GM19238 (cell line): ENCODE data around the gene SCYL1.
A peak's percentile ranks its signal among the peaks of the same experiment; 100 is the strongest.
"Not testable (repeated sequence)": the region's sequence is repeated elsewhere in the genome, so short reads cannot be mapped to it uniquely, and the experiment has no call there.

Source experiments
- DNase-seq: peaks from one replicate; pipeline ENCODE4 v3.0.0; 2011; ENCODE audit warnings: low spot score; ENCODE audit not compliant: insufficient read length

The SCYL1 gene

DNA sequence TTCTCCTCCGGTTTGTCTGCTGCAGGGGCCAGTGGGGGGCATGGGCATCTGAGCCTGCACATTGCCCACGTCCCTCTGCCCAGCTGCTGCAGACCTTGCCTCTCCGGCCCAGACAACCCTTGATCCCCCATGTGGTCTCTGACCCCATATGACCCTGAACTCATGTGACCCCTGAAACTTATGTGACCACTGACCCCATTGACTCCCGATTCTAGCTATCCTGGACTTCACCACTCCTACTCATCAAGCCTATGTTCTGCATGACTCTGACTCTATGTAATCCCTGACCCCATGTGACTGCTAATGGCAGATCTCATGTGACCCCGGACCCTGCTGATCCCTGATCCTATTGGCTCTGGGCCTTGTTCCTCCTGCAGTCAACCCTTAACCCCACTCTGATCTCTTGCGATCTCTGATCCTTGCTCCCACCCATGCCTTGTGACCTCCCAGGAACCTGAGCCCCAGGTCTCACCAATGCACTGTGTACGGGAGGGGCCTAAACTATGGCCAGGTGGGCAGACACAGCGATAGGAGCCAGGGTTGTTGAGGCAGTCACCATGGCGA lies 27.6 kb downstream of the SCYL1 start:
- no peak for DNase-seq

DNA sequence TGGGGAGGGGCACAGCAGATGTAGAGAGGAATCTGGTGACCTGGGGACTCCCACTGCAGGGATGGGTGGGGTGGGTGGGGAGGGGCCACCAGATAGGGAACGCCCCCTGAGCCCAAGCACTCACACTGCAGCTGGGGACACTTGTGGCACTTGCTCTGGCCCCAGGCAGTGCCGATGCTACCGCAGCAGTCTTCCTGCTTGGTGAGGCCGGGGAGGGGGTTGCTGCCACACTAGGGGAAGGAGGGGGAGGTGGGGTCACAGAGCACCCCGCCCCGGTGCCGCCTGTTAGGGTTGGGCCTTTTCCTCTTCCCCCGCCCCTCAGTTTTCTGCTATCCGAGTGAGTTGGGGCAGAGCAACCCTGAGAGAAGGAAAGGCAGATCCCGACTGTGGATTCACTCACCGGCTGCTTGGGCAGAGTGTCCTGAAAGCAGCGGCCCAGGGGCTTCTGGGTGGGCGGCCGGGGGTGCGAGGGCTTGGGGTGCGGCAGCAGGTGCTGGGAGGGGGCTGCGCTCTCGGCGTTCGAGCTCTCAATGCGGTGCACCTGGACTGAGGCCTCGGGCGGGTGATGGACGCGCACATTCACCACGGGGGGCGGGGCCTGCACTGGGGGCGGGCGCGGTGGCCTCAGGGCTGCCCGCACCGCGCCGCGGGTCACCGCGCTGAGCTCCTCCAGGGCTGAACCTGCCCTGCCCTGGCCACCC lies 28.6 kb downstream of the SCYL1 start:
- DNase-seq = no peak

- no peak for DNase-seq
Measured at GRCh38 chr11:65554057-65554818, 29.4 kb downstream of the SCYL1 start.

- no peak for DNase-seq
Measured at GRCh38 chr11:65554842-65555430, 30.1 kb downstream of the SCYL1 start.

GRCh38 chr11:65555693-65556231 lies 30.9 kb downstream of the SCYL1 start:
- no peak for DNase-seq

DNA sequence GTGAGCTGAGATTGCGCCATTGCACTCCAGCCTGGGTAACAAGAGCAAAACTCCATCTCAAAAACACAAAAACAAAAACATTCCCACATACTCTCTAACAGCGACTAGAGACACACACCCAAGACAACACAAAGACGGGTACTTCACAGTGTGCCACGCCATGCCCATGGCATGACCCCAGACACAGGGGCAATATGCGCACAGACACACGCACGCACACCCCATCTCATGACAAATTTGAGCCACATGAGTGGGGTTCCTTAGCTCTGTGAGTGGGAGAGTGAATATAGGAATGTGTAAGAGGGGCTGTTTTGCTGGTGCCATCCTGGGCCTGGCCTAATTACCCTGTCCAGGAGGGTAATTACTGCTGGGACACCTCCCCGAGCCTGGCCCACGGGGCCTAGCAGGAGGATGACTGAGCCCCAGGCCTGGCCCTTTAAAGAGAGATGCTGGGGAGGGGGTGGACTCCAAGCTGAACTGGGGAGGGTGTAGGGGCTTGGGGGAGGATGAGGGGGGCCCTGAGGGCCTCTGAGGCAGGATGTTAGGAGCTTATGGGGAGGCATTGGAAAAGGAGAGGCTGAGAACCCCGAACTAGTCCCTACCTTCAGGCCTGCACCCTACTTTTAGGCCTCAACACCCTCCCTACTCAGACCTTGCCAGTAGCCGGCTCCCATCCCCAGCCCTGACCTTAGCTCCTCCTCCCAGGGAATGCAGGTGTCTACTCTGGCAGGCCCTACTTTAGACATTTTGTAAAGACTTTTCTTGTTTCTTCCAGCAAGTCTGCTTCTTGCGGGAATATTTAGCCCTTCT lies 31.8 kb downstream of the SCYL1 start:
- DNase-seq = no peak

GRCh38 chr11:65557280-65558001 lies 32.6 kb downstream of the SCYL1 start:
- no peak for DNase-seq

- DNase-seq = peak; percentile 73
Measured at GRCh38 chr11:65558002-65558929, 33.4 kb downstream of the SCYL1 start, which contains the start of gene LTBP3. TSS of gene LTBP3 (minus strand) at chr11:65558359. CDS start at chr11:65557959, 400 bp downstream.

DNA sequence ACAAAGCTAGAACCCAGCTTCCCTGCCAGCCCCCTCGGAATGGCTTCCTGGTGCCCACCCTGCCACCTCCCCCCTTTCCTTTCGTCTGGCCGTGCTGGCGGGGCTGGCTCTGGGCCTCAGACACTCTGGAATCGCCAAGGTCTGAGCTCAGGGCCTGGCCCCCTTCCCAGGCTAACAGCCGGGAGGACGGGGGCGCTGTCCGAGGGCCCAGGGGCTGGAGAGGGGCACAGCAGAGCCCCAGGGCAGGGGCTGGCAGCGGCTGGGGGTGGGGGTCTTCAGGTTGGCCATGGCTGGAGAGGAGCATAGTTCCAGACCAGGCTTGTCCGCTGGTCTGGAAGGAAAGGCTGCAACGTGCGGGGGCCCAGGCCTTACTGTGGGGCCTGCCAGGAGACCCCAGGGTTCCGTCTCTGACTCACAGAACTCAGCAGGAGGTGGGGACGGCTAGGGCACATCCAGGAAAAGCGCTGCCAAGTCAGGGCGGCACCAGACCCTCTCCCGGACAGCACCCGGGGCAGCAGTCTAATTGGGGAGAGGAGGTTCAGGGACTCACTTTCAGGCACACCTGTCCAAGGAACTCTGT lies 34.1 kb downstream of the SCYL1 start:
- no peak for DNase-seq

GRCh38 chr11:65559535-65559934 lies 34.7 kb downstream of the SCYL1 start:
- no peak for DNase-seq

DNA sequence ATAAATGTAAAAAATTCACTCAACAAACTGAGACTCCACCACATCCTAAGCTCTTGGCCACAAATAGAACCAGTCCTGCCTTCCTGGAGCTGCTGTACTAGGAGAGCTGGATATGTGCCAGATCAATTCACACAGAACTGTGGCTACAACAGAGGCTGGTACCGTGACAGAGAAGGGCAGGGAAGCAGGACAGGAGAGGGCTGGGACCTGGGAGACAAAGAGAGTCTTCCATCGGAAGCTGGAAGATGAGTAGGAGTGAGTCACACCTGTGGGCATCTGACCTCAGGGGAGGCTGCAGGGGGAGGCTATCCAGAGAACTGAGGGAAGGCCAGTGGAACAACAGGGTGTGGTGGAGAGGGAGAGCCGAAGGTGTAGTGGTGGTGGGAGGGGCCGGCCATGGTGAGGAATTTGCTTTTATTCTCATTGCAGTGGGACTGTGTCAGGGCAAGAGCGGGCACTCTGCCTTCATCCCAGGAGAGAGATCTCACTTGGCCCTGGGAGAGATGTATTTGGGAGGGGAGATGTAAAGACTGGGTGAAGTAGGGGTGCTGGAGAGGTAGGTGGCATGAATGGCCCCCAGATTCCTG lies 35.2 kb downstream of the SCYL1 start:
- DNase-seq = no peak

DNA sequence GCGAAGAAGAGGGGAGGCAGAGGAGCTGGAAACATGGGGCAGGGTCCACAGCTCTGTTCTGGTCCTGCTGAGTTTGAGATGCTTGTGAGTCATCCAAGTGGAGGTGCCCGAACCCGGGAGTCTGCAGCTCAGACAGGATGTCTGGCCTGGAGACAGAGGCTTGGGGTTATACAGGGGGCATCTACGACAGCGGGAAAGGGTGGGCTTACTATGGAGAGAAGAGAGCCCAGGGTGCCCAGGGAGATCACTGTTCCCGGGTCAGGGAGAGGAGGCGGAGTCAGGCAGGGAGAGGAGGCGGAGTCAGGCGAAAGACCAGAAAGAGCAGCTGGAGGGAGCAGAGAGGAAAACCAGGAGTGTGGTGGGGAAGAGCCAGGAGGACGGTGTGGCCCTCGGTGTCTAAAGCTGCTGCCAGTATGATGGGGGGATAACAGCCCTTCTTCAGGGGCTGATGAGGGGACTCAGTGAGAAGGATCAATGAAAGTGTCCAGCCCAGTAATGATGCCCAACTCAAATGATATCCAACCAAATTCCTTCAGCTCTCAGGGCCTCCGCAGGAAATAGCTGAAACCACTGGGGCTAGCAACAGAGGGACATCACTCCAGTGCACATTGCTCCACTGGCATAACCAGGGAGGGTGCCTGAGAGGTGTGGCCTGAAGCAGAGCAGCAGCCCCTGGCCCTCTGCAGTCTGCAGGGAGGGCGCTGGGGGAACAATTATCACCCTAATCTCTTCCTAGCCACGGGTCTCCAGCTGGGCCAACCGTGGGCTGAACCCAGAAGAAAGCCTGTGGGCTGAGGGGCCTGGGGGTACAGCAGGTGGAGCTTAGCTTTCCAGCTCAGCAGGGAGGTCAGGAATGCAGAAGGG lies 35.9 kb downstream of the SCYL1 start:
- no peak for DNase-seq

DNA sequence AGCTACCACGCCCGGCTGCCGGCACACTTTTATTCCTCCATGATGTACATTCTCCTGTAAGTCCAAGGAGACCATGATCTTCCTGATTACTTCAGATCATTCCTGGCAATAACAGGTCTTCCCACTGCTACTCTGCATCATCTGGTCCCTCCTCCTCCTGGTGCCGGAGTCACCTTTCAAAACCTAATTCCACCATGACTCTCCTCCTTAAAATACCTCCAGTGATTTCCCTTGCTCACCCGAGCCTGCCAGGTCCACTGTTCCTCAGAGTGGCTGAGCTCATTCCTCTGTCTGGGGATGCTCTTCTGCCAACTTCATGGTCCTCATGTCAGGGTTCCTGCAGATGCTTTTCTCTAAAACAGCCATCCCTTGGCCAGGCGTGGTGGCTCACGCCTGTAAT lies 37.1 kb downstream of the SCYL1 start:
- DNase-seq = no peak

DNA sequence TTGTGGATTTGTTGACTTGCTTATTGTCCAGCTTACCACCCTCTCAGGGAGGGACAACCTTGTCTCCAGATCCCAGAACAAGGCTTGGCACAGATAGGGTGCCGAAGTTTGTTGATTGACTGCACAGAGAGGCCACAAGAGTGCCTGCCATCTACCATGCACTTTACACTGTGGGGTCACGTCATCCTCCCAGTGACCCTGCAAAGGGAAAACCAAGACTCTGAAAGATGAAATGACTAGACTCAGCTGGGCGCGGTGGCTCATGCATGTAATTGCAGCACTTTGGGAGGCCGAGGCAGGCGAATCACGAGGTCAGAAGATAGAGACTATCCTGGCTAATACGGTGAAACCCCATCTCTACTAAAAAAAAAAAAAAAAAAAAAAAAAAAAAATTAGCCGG lies 37.9 kb downstream of the SCYL1 start:
- no peak for DNase-seq

DNA sequence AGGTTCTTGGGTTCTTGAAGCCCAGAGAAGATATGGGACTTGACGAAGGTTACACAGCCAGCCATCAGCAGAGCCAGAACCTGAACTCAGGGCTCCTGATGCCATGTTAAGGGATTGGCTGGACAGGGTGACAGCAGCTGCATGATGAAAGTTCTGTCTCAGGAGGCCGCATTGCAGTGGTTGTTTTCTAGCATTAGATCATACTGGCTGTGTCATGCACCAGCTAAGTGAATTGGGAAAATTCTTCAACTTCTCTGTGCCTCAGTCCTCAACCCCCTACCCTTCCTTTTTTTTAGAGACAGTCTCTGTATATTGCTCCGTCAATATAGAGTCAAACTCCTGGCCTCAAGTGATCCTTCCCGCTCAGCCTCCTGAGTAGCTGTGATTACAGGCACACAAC lies 38.7 kb downstream of the SCYL1 start:
- DNase-seq = no peak

DNA sequence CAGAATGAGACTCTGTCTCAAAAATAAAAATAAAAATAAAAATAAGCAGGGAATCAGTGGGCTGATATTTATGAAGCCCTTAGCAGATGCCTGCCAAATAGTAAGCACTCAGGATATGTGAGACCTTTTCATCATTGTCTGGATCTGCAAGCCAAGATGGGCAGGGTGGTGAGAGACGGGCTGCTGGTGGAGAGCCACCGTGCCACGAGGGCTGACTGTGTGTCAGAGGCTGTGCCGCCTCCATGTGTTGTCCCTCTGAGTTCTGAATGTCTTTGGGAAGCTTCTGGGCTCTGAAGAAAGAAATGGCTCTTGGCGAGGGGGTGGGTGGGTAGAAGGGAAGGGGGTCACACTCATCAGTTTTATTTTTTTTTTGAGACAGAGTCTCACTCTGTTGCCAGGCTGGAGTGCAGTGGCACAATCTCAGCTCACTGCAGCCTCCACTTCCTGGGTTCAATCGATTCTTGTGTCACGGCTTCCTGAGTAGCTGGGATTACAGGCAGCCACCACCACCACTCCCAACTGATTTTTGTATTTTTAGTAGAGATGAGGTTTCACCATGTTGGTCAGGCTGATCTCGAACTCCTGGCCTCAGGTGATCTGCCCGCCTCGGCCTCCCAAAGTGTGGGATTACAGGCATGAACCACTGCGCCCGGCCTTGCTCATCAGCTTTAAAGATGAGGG lies 40.1 kb downstream of the SCYL1 start:
- DNase-seq = not testable (repeated sequence)
